Measurements from ENCODE around the gene ANTXR2.

The ANTXR2 gene

DNA sequence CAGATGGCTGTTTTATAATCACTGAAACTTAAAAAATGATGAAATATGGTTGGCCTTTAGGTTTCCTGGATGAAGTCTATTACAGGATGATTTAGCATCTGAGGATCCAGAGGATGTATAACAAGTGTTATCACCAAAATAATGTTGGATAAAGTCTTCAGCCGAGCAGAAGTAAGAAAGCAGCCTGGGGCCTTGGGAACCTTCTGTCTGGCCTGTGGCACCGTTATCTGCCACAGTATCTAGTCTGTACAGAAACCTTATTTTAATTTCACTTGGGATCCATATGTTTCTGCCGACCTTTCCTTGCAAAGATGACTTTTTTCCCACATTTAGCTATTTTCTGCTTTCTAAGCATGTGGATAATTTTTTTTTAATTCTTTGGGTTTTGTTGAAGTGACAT lies 20.5 kb upstream of the ANTXR2 start:
- no peak overlapping the region for H3K4me3 ChIP-seq (ENCODE audit: low read depth, low read length)
- DNase-seq (ENCODE audit: low read depth) = no peak
- TF ChIP-seq POLR2A (IDR thresholded peaks at IDR 0.05; ENCODE audit: extremely low read depth, insufficient read length) = no peak
- TF ChIP-seq, protein P1, sequence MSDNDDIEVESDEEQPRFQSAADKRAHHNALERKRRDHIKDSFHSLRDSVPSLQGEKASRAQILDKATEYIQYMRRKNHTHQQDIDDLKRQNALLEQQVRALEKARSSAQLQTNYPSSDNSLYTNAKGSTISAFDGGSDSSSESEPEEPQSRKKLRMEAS (IDR thresholded peaks at IDR 0.05; ENCODE audit: low read depth, low read length) = no peak
- no peak for TF ChIP-seq MYC (IDR thresholded peaks at IDR 0.05; ENCODE audit: low read depth, low read length)
- TF ChIP-seq, protein P2, sequence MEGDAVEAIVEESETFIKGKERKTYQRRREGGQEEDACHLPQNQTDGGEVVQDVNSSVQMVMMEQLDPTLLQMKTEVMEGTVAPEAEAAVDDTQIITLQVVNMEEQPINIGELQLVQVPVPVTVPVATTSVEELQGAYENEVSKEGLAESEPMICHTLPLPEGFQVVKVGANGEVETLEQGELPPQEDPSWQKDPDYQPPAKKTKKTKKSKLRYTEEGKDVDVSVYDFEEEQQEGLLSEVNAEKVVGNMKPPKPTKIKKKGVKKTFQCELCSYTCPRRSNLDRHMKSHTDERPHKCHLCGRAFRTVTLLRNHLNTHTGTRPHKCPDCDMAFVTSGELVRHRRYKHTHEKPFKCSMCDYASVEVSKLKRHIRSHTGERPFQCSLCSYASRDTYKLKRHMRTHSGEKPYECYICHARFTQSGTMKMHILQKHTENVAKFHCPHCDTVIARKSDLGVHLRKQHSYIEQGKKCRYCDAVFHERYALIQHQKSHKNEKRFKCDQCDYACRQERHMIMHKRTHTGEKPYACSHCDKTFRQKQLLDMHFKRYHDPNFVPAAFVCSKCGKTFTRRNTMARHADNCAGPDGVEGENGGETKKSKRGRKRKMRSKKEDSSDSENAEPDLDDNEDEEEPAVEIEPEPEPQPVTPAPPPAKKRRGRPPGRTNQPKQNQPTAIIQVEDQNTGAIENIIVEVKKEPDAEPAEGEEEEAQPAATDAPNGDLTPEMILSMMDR (IDR thresholded peaks at IDR 0.05; ENCODE audit: low read depth, low read length) = no peak

DNA sequence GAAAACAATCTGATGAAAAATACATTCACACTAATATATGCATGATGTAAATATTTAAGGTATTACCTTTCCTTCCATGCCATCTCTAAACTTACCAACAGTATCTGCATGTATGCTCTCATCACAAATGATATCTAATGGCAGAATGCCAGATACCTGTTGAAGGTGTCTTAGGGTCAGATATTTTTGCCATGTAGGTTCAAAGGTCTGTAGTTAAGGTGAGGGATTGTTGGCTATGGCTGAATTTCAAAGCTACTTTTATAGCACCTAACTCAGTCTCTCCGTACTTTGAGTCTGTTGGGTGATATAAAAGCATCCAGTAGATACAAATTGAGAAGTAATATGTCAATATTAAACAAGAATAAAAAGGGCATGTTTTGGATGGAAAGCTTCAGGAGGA lies 19.8 kb upstream of the ANTXR2 start:
- no peak for DNase-seq (ENCODE audit: low read depth)
- TF ChIP-seq, protein P2 (IDR thresholded peaks at IDR 0.05; ENCODE audit: low read depth, low read length) = no peak
- TF ChIP-seq POLR2A (IDR thresholded peaks at IDR 0.05; ENCODE audit: extremely low read depth, insufficient read length) (no peak), MYC (IDR thresholded peaks at IDR 0.05; ENCODE audit: low read depth, low read length) (no peak)
- TF ChIP-seq, protein P1 (IDR thresholded peaks at IDR 0.05; ENCODE audit: low read depth, low read length) = no peak
- H3K4me3 ChIP-seq (ENCODE audit: low read depth, low read length) = no peak overlapping the region

DNA sequence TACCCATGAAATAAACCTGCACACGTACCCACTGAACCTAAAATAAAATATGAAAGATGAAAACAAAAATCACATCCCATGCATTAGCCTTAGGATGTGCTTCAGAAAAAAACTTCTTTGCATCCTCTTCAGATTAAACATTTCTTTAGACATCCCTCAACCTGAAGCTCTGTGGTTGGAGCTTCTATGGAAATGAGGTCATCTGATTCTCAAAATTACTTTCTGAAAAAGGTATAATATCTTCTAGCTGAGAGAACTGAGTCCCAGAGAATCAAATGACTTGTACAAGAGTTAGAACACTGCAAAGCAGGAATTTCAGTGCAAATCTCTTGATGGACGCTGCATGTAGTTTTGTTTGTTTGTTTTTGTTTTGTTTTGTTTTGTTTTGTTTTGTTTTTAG lies 19.1 kb upstream of the ANTXR2 start:
- TF ChIP-seq POLR2A (IDR thresholded peaks at IDR 0.05; ENCODE audit: extremely low read depth, insufficient read length) (no peak), MYC (IDR thresholded peaks at IDR 0.05; ENCODE audit: low read depth, low read length) (no peak)
- TF ChIP-seq, protein P1 (IDR thresholded peaks at IDR 0.05; ENCODE audit: low read depth, low read length) = no peak
- TF ChIP-seq, protein P2 (IDR thresholded peaks at IDR 0.05; ENCODE audit: low read depth, low read length) = no peak
- H3K4me3 ChIP-seq (ENCODE audit: low read depth, low read length) = no peak overlapping the region
- no peak for DNase-seq (ENCODE audit: low read depth)

DNA sequence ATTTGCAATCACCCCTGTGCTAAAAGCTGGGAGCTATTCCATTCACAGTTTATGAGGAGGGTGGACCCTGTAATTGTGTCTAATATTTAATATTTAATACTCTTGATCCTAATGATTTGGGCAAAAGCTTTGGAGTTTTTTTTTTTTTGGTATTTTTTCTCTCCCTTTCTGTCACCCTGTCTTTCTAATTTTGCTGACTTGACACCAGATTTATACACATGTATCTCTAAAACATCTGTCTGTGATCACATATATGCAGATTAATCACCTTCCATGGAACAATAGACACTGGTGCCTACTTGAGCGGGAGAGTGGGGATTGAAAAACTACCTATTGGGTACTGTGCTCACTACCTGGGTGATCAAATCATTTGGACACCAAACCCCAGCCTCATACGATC lies 18.7 kb upstream of the ANTXR2 start:
- no peak for DNase-seq (ENCODE audit: low read depth)
- no peak overlapping the region for H3K4me3 ChIP-seq (ENCODE audit: low read depth, low read length)
- TF ChIP-seq MYC (IDR thresholded peaks at IDR 0.05; ENCODE audit: low read depth, low read length) = no peak
- TF ChIP-seq, protein P1 (IDR thresholded peaks at IDR 0.05; ENCODE audit: low read depth, low read length) = no peak
- TF ChIP-seq, protein P2 (IDR thresholded peaks at IDR 0.05; ENCODE audit: low read depth, low read length) = no peak
- TF ChIP-seq POLR2A (IDR thresholded peaks at IDR 0.05; ENCODE audit: extremely low read depth, insufficient read length) = no peak

DNA sequence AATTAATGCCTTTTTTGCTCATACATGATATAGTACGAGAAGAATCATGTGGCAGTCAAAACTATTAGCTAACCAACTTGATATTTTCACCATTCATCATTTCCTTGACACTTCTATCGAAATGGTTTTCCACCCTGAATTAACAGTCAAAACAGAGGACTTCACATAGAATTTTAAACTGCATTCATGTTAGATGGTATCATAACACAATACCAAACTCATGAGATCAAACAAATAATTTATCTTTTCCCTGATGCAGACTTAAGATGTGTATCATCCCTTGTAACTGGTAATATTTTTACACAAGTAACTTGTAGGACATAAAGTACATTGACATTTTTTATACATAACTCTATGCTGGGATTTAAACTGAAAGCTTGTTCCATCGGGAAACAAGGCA lies 18.2 kb upstream of the ANTXR2 start:
- DNase-seq (ENCODE audit: low read depth) = no peak
- TF ChIP-seq, protein P1 (IDR thresholded peaks at IDR 0.05; ENCODE audit: low read depth, low read length) = no peak
- TF ChIP-seq POLR2A (IDR thresholded peaks at IDR 0.05; ENCODE audit: extremely low read depth, insufficient read length) = no peak
- TF ChIP-seq, protein P2 (IDR thresholded peaks at IDR 0.05; ENCODE audit: low read depth, low read length) = no peak
- H3K4me3 ChIP-seq (ENCODE audit: low read depth, low read length) = no peak overlapping the region

DNA sequence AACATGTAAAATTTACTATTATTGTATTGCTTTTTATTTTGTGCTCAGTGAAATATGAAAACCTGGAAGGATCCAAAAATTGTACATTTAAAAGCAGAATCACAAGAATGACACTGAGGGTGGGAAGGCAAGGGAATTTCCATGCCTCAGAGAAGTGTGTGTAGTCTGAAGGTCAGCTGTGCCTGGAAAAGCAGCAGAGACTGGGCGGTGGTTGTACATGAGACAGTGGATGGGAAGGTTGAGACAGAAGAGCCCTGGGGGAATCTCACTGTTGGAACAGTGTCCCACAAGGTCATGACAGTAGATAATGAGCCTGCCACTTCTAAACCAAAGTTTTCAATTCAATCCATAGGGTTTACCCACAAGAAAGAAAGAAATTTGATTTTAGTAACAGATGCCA lies 17.1 kb upstream of the ANTXR2 start:
- no peak overlapping the region for H3K4me3 ChIP-seq (ENCODE audit: low read depth, low read length)
- TF ChIP-seq MYC (IDR thresholded peaks at IDR 0.05; ENCODE audit: low read depth, low read length) = no peak
- TF ChIP-seq POLR2A (IDR thresholded peaks at IDR 0.05; ENCODE audit: extremely low read depth, insufficient read length) = no peak
- TF ChIP-seq, protein P2 (IDR thresholded peaks at IDR 0.05; ENCODE audit: low read depth, low read length) = no peak
- TF ChIP-seq, protein P1 (IDR thresholded peaks at IDR 0.05; ENCODE audit: low read depth, low read length) = no peak
- no peak for DNase-seq (ENCODE audit: low read depth)
